Neuronal stem cell (in vitro differentiated cells): ENCODE results near the gene WFDC5.

Experiments
- DNase-seq: peaks from one replicate; pipeline ENCODE4 v3.0.0-alpha.2; 2013; ENCODE audit warnings: low spot score
- H2AFZ ChIP-seq: one replicate; pipeline ENCODE4 v1.6.1; 2013; ENCODE audit warnings: mild to moderate bottlenecking, low read length, inconsistent platforms
- H2AK5ac ChIP-seq: 2 replicates; pipeline ENCODE4 v1.6.1; 2013; ENCODE audit warnings: low read depth, mild to moderate bottlenecking, inconsistent platforms, low read length, moderate library complexity, mixed read lengths
- H2BK120ac ChIP-seq: 2 replicates; pipeline ENCODE4 v1.6.1; 2013; ENCODE audit warnings: low read depth, mild to moderate bottlenecking, inconsistent platforms, low read length, moderate library complexity, mixed read lengths
- H2BK12ac ChIP-seq: one replicate; pipeline ENCODE4 v1.6.1; 2013; ENCODE audit warnings: low read length, inconsistent platforms
- H2BK15ac ChIP-seq: 2 replicates; pipeline ENCODE4 v1.6.1; 2013; ENCODE audit warnings: mild to moderate bottlenecking, low read length, inconsistent platforms, mixed read lengths
- H2BK5ac ChIP-seq: one replicate; pipeline ENCODE4 v1.6.1; 2013; ENCODE audit warnings: inconsistent platforms, mild to moderate bottlenecking, low read length, moderate library complexity
- H3K14ac ChIP-seq: one replicate; pipeline ENCODE4 v1.6.1; 2013; ENCODE audit warnings: low read length, inconsistent platforms
- H3K18ac ChIP-seq: 2 replicates; pipeline ENCODE4 v1.6.1; 2013; ENCODE audit warnings: low read length, inconsistent platforms
- H3K23ac ChIP-seq: 2 replicates; pipeline ENCODE4 v1.6.1; 2013; ENCODE audit warnings: low read depth, mild to moderate bottlenecking, mixed read lengths, low read length, inconsistent platforms; ENCODE audit not compliant: poor library complexity
- H3K27ac ChIP-seq: replicated peaks from 3 replicates; pipeline ENCODE4 v1.5.1; 2013; ENCODE audit warnings: low read length, inconsistent platforms
- H3K27me3 ChIP-seq, 3 experiments: 2 replicates each; pipeline ENCODE4 v1.6.1; 2013; ENCODE audit warnings: low read length in 3 of 3, mild to moderate bottlenecking in 2 of 3, inconsistent platforms in 1 of 3, low read depth in 1 of 3, mixed read lengths in 1 of 3, moderate library complexity in 1 of 3; ENCODE audit not compliant: control insufficient read depth in 3 of 3, insufficient read depth in 3 of 3
- H3K36me3 ChIP-seq, 2 donors: replicated peaks in 1 of 2; 2 replicates each; pipeline ENCODE4 v1.6.1; 2013; ENCODE audit warnings: low read length in 2 of 2; ENCODE audit not compliant: control insufficient read depth in 2 of 2, insufficient read depth in 2 of 2
- H3K4ac ChIP-seq: 2 replicates; pipeline ENCODE4 v1.6.1; 2013; ENCODE audit warnings: inconsistent platforms, mild to moderate bottlenecking, low read length, moderate library complexity
- H3K4me1 ChIP-seq, 2 donors: 1 replicate in 1 of 2; 2 replicates in 1 of 2; pipeline ENCODE4 v1.6.1; 2013; ENCODE audit warnings: low read length in 2 of 2, low read depth in 1 of 2; ENCODE audit not compliant: control insufficient read depth in 2 of 2, insufficient read depth in 1 of 2
- H3K4me2 ChIP-seq: one replicate; pipeline ENCODE4 v1.6.1; 2013; ENCODE audit warnings: mild to moderate bottlenecking, low read length, inconsistent platforms; ENCODE audit not compliant: insufficient read depth, poor library complexity, severe bottlenecking
- H3K4me3 ChIP-seq, 2 donors: 2 replicates each; pipeline ENCODE4 v1.5.1; 2013; ENCODE audit warnings: low read length in 2 of 2, mild to moderate bottlenecking in 2 of 2, inconsistent platforms in 1 of 2, moderate library complexity in 1 of 2
- H3K79me1 ChIP-seq: one replicate; pipeline ENCODE4 v1.6.1; 2013; ENCODE audit warnings: low read depth, mild to moderate bottlenecking, inconsistent platforms, low read length, moderate library complexity
- H3K9ac ChIP-seq: one replicate; pipeline ENCODE4 v1.6.1; 2013; ENCODE audit warnings: mild to moderate bottlenecking, low read depth, low read length, inconsistent platforms; ENCODE audit not compliant: poor library complexity
- H3K9me3 ChIP-seq, 2 donors: replicated peaks in 1 of 2; 2 replicates each; pipeline versions ENCODE3 to v1.6.1; 2013; ENCODE audit warnings: low read length in 2 of 2, mild to moderate bottlenecking in 2 of 2, inconsistent platforms in 1 of 2, low read depth in 1 of 2, mixed read lengths in 1 of 2, moderate library complexity in 1 of 2; ENCODE audit not compliant: control insufficient read depth in 2 of 2, insufficient read depth in 1 of 2
- H4K8ac ChIP-seq: one replicate; pipeline ENCODE4 v1.6.1; 2013; ENCODE audit warnings: low read depth, mild to moderate bottlenecking, inconsistent platforms, low read length, moderate library complexity
- H4K91ac ChIP-seq: one replicate; pipeline ENCODE4 v1.6.1; 2013; ENCODE audit warnings: low read length, low read depth, mild to moderate bottlenecking, inconsistent platforms; ENCODE audit not compliant: poor library complexity
- WGBS, 2 donors: extraction: QIAGEN DNeasy Blood & Tissue Kit; methylation state at CpG; one replicate each; pipeline ENCODE4 v1.1.7; 2013; ENCODE audit warnings: missing lambda C conversion rate in 2 of 2, mixed read lengths in 1 of 2; ENCODE audit not compliant: insufficient read length in 2 of 2, insufficient replicate concordance in 1 of 2; ENCODE audit errors: extremely low coverage in 2 of 2; 5-methylcytosine and 5-hydroxymethylcytosine counted together

Gene WFDC5

GRCh38 chr20:45138561-45139300 lies 23.8 kb upstream of the WFDC5 start:
- Histone ChIP-seq H3K4ac (no peak overlapping the region), H2BK15ac (no peak overlapping the region), H3K27me3 (peaks cover 0 to 4% (median 0%) of the 10 kb centered on the region in 3 experiments), H3K9me3 (no peaks in the 10 kb centered on the region), H3K36me3 (no peaks in the 10 kb centered on the region), H3K4me2 (no peak overlapping the region), H4K8ac (no peak overlapping the region), H2AK5ac (no peak overlapping the region), H3K4me3 (no peak overlapping the region), H2BK120ac (no peak overlapping the region), H3K27ac (no peak overlapping the region), H2BK12ac (no peak overlapping the region), H3K18ac (no peak overlapping the region), H3K4me1 (no peaks in the 10 kb centered on the region), H2AFZ (peak overlapping the region; percentile 45), H4K91ac (no peak overlapping the region), H2BK5ac (no peak overlapping the region), H3K9ac (no peak overlapping the region), H3K79me1 (no peaks in the 10 kb centered on the region), H3K14ac (no peak overlapping the region), H3K23ac (no peak overlapping the region)
- no CpG with 5 or more reads among the region's 20 CpGs for WGBS, 2 donors
- peak; percentile 36 for DNase-seq

- H4K8ac ChIP-seq = no peak overlapping the region
- no peak overlapping the region for H2AK5ac ChIP-seq
- H2BK15ac ChIP-seq = no peak overlapping the region
- no CpG with 5 or more reads among the region's 2 CpGs for WGBS, 2 donors
- H2BK12ac ChIP-seq = no peak overlapping the region
- H3K4me2 ChIP-seq = no peak overlapping the region
- H3K9me3 ChIP-seq = no peaks in the 10 kb centered on the region
- no peak overlapping the region for H3K18ac ChIP-seq
- H3K23ac ChIP-seq = no peak overlapping the region
- H2BK120ac ChIP-seq = no peak overlapping the region
- H3K36me3 ChIP-seq = no peaks in the 10 kb centered on the region
- H3K4me1 ChIP-seq = no peaks in the 10 kb centered on the region
- peaks cover 0 to 4% (median 0%) of the 10 kb centered on the region in 3 experiments for H3K27me3 ChIP-seq
- no peaks in the 10 kb centered on the region for H3K79me1 ChIP-seq
- no peak overlapping the region for H2BK5ac ChIP-seq
- no peak for DNase-seq
- H2AFZ ChIP-seq = no peak overlapping the region
- no peak overlapping the region for H3K9ac ChIP-seq
- H3K4me3 ChIP-seq = no peak overlapping the region
- no peak overlapping the region for H3K14ac ChIP-seq
- H4K91ac ChIP-seq = no peak overlapping the region
- H3K27ac ChIP-seq = no peak overlapping the region
- H3K4ac ChIP-seq = no peak overlapping the region
Measured at GRCh38 chr20:45136911-45137310, 21.9 kb upstream of the WFDC5 start.

GRCh38 chr20:45128099-45128498 lies 13.1 kb upstream of the WFDC5 start:
- no peak overlapping the region for H3K23ac ChIP-seq
- WGBS, 2 donors = no CpG with 5 or more reads among the region's 2 CpGs

GRCh38 chr20:45124365-45124764 lies 9.4 kb upstream of the WFDC5 start, which contains the start of gene WFDC12:
WFDC12 (minus strand) TSS chr20:45124465; CDS start chr20:45124447, 18 bp downstream.
- Histone ChIP-seq H3K4me3 (peak within 1 kb of the TSS in 1 of 2 donors; percentile 25), H4K8ac (no peak within 1 kb of the TSS), H3K27me3 (no peaks in the 10 kb centered on the region), H2AK5ac (no peak within 1 kb of the TSS), H3K23ac (no peak within 1 kb of the TSS), H3K9me3 (no peaks in the 10 kb centered on the region), H3K9ac (no peak within 1 kb of the TSS), H3K14ac (no peak within 1 kb of the TSS), H3K36me3 (no peaks in the 10 kb centered on the region), H2BK120ac (no peak within 1 kb of the TSS), H2AFZ (no peak within 1 kb of the TSS), H2BK5ac (peak within 1 kb of the TSS; percentile 45), H3K79me1 (no peaks in the 10 kb centered on the region), H4K91ac (no peak within 1 kb of the TSS), H3K4ac (no peak within 1 kb of the TSS), H3K4me2 (no peak within 1 kb of the TSS), H3K4me1 (no peaks in the 10 kb centered on the region), H2BK12ac (no peak within 1 kb of the TSS), H3K27ac (no peak within 1 kb of the TSS), H3K18ac (peak within 1 kb of the TSS; percentile 44), H2BK15ac (no peak within 1 kb of the TSS)
- no peak for DNase-seq
- no CpG with 5 or more reads among the region's 6 CpGs for WGBS, 2 donors

More at GRCh38 chr20:45128099-45128498, 13.1 kb upstream of the WFDC5 start:
- H2AK5ac ChIP-seq = no peak overlapping the region
- no peak overlapping the region for H2BK5ac ChIP-seq
- H3K27me3 ChIP-seq = peaks cover 0 to 7% (median 0%) of the 10 kb centered on the region in 3 experiments
- H3K18ac ChIP-seq = no peak overlapping the region
- H3K4me2 ChIP-seq = no peak overlapping the region
- H2BK120ac ChIP-seq = no peak overlapping the region
- no peaks in the 10 kb centered on the region for H3K36me3 ChIP-seq
- no peak overlapping the region for H3K14ac ChIP-seq
- H3K79me1 ChIP-seq = no peaks in the 10 kb centered on the region
- H3K4ac ChIP-seq = no peak overlapping the region
- no peak for DNase-seq
- H2BK15ac ChIP-seq = no peak overlapping the region
- H4K8ac ChIP-seq = no peak overlapping the region
- no peaks in the 10 kb centered on the region for H3K4me1 ChIP-seq
- H2AFZ ChIP-seq = no peak overlapping the region
- no peaks in the 10 kb centered on the region for H3K9me3 ChIP-seq
- no peak overlapping the region for H2BK12ac ChIP-seq
- H3K27ac ChIP-seq = no peak overlapping the region
- no peak overlapping the region for H4K91ac ChIP-seq
- H3K4me3 ChIP-seq = no peak overlapping the region
- no peak overlapping the region for H3K9ac ChIP-seq
